ENCODE measurements around the gene LNX1. TPM values are rescaled to one million over a fixed set of nuclear protein-coding genes. Genes with fewer than 3 reads are reported as not detected.

LNX1 gene
- total RNA-seq, 1 experiment from 2014 or later: 4.2 TPM

- Mint-ChIP-seq H3K27me3 (ENCODE audit: unreplicated experiment) (no peaks in the 10 kb centered on the region), H3K4me1 (ENCODE audit: low read depth, unreplicated experiment) (no peaks in the 10 kb centered on the region), H3K4me3 (ENCODE audit: low read depth, unreplicated experiment) (peak overlapping the region; percentile 78), H3K9me3 (ENCODE audit: low read depth, unreplicated experiment) (no peaks in the 10 kb centered on the region), H3K27ac (ENCODE audit: unreplicated experiment) (peak overlapping the region; percentile 72), H3K36me3 (ENCODE audit: insufficient read depth, unreplicated experiment) (peaks cover 9% of the 10 kb centered on the region)
- no peak for DNase-seq
- intact Hi-C loops (cut with micrococcal nuclease; ENCODE audit: unreplicated experiment): loop anchor here (5.0 to 10.0 kb wide), 3 partner anchors 84 to 724 kb away; partner anchors contain the start of gene LNX1
- no TSS peak for BruUV-seq (replicated peaks)
- no peak for TF ChIP-seq CTCF (IDR thresholded peaks at IDR 0.05; ENCODE audit: unreplicated experiment)
- CTCF ChIA-PET: interaction anchor here (1.1 kb wide), 1 partner anchor 725 kb away, joined by 3 read pairs; no protein-coding TSS in a partner anchor
Measured at GRCh38 chr4:53508446-53508845, 82.8 kb downstream of the LNX1 start.

GRCh38 chr4:53507671-53508286, 83.5 kb downstream of the LNX1 start:
- BruUV-seq (replicated peaks): no TSS peak
- Mint-ChIP-seq H3K9me3 (ENCODE audit: low read depth, unreplicated experiment) (no peaks in the 10 kb centered on the region), H3K4me3 (ENCODE audit: low read depth, unreplicated experiment) (peak overlapping the region; percentile 78), H3K4me1 (ENCODE audit: low read depth, unreplicated experiment) (no peaks in the 10 kb centered on the region), H3K27me3 (ENCODE audit: unreplicated experiment) (no peaks in the 10 kb centered on the region), H3K36me3 (ENCODE audit: insufficient read depth, unreplicated experiment) (peaks cover 9% of the 10 kb centered on the region), H3K27ac (ENCODE audit: unreplicated experiment) (peak overlapping the region; percentile 72)
- intact Hi-C loops (cut with micrococcal nuclease; ENCODE audit: unreplicated experiment): loop anchor here (5.0 to 10.0 kb wide), 3 partner anchors 85 to 725 kb away; partner anchors contain the start of gene LNX1
- no peak for TF ChIP-seq CTCF (IDR thresholded peaks at IDR 0.05; ENCODE audit: unreplicated experiment)
- peak; percentile 37 for DNase-seq
- CTCF ChIA-PET: interaction anchor here (1.1 kb wide), 1 partner anchor 726 kb away, joined by 3 read pairs; no protein-coding TSS in a partner anchor

- Mint-ChIP-seq H3K4me3 (ENCODE audit: low read depth, unreplicated experiment) (peak overlapping the region; percentile 78), H3K4me1 (ENCODE audit: low read depth, unreplicated experiment) (no peaks in the 10 kb centered on the region), H3K36me3 (ENCODE audit: insufficient read depth, unreplicated experiment) (peaks cover 9% of the 10 kb centered on the region), H3K27ac (ENCODE audit: unreplicated experiment) (peak overlapping the region; percentile 72), H3K27me3 (ENCODE audit: unreplicated experiment) (no peaks in the 10 kb centered on the region), H3K9me3 (ENCODE audit: low read depth, unreplicated experiment) (no peaks in the 10 kb centered on the region)
- intact Hi-C loops (cut with micrococcal nuclease; ENCODE audit: unreplicated experiment): loop anchor here (5.0 to 10.0 kb wide), 3 partner anchors 85 to 725 kb away; partner anchors contain the start of gene LNX1
- no peak for DNase-seq
- CTCF ChIA-PET: no interaction called here
- BruUV-seq (replicated peaks): TSS peak; percentile 75
- TF ChIP-seq CTCF (IDR thresholded peaks at IDR 0.05; ENCODE audit: unreplicated experiment): no peak
Measured at GRCh38 chr4:53507058-53507457, 84.2 kb downstream of the LNX1 start.

GRCh38 chr4:53505947-53506346, 85.3 kb downstream of the LNX1 start:
- Mint-ChIP-seq H3K9me3 (ENCODE audit: low read depth, unreplicated experiment) (no peaks in the 10 kb centered on the region), H3K36me3 (ENCODE audit: insufficient read depth, unreplicated experiment) (peaks cover 9% of the 10 kb centered on the region), H3K4me1 (ENCODE audit: low read depth, unreplicated experiment) (no peaks in the 10 kb centered on the region), H3K27ac (ENCODE audit: unreplicated experiment) (no peak overlapping the region), H3K27me3 (ENCODE audit: unreplicated experiment) (no peaks in the 10 kb centered on the region), H3K4me3 (ENCODE audit: low read depth, unreplicated experiment) (no peak overlapping the region)
- no TSS peak for BruUV-seq (replicated peaks)
- no peak for DNase-seq
- intact Hi-C loops (cut with micrococcal nuclease; ENCODE audit: unreplicated experiment): loop anchor here (5.0 to 10.0 kb wide), 3 partner anchors 86 to 726 kb away; partner anchors contain the start of gene LNX1
- CTCF ChIA-PET: no interaction called here
- TF ChIP-seq CTCF (IDR thresholded peaks at IDR 0.05; ENCODE audit: unreplicated experiment): no peak

All from Calu3 (cell line).